UCSD-AML1 (cell line): Measurements from ENCODE around the gene SBK2.

Source experiments
- DNase-seq: peaks from one replicate; lab custom pipeline; 2025; ENCODE audit not compliant: unreplicated experiment; lab: John Stamatoyannopoulos, UW

Gene SBK2

DNA sequence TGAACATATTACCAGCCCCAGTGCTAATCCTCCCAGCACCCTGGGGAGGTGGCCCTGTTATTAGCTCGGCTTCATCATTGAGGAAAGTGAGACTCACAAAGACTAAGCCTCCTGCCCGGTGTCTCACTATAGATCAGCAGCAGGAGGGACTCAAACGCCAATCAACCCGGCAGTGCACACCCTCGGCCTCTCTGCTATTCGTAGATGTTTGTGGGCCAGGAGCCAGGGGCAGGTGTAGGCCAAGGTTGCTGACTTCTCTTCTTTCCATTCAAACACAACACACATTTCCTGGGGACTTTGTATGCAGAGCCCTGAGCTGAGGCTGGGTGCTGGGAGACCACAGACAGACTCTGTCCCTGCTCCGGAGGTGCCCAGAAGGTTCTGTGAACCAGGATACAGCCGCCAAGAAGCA, 17.8 kb upstream of the SBK2 start:
- DNase-seq = no peak

DNA sequence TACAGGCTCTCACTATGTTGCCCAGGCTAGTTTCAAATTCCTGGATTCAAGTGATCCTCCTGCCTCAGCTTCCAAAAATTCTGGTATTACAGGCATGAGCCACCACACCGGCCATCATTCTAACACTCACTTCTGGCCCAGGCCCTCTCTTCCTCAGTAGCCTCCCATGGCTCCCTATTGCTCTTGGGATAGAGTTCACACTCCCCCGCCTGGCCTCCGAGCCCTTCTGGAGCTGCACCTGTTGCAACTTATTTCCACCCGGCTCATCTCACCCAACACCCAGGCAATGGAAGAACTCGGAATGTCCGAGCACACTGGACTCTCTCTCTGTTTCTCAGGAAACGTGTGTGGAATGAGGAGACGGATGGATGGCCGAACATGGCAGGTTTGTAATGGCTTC, 17.4 kb upstream of the SBK2 start:
- DNase-seq = no peak

DNA sequence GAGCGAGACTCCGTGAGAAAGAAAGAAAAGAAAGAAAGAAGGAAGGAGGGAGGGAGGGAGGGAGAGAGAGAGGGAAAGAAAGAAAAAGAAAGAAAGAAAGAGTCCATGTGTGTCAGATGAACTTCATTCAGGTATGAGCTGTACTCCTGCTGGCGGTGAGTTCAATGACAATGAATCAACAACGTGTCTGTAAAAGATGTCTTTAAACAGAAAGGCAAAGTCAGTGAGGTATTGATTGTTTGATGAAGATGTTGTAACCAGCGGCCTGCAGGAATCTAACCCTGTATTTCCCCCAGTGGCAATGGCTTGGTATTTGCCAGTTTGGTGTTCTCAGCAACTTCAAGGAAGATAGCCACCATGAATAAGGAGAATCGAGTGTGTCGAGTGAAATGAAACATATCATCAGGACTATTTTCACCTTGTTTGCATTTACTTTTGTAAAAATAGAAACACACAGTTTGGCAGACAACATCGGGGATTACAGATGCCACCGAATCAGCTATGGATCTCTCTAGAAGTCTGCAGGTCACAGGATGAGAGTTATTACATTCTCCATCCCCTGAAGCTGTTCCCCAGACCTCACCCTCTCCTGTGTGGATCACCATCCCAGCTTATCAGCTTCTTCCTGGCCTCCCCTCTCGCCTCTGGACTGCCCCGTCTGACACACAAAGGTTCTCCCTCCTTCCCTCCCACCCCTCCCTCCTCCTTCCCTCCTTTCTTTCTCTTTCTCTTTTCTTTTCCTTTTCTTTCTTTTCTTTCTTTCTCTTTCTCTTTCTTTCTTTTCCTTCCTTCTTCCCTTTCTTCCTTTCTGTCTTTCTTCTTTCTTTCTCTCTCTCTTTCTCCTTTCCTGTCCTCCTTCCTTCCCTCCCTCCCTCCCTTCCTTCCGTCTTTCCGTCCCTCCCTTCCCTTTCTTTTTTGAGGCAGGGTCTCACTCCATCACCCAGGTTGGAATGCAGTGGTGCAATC, 16.6 kb upstream of the SBK2 start:
- DNase-seq = no peak

DNA sequence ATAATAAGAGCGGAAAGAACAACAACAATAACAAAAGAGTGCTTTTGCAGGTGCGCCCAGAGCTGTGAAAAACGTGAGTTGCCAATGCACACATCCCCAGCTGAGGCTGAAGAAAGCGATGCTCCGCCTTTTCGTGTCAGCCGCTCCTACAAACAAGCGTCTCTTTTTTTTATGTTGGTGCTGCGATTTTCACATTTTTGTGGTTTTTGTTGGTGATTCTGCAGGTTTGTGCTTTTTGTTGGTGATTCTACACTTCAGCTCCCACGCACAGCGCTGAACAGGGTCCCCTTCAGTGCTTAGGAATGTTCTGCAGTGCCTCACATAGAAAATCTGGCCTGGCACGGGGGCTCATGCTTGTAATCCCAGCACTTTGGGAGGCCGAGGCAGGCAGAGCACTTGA, 15.7 kb upstream of the SBK2 start:
- no peak for DNase-seq

DNA sequence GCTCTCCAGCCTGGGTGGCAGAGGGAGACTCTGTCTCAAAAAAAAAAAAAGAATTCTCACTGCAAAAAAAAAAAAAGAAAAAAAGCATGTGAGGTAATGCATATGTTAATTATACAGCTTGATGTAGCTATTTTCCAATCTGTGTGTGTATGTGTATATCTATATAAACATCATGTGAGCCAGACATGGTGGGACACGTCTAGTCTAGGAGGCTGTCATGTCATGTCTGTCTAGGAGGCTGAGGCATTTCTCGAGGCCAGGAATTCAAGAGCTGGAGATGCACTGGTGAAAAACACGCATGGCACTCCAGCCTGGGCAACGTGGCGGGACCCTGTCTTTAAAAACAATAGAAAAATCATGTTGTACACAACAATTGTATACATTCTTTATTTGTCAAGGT, 15.3 kb upstream of the SBK2 start:
- DNase-seq = no peak

DNA sequence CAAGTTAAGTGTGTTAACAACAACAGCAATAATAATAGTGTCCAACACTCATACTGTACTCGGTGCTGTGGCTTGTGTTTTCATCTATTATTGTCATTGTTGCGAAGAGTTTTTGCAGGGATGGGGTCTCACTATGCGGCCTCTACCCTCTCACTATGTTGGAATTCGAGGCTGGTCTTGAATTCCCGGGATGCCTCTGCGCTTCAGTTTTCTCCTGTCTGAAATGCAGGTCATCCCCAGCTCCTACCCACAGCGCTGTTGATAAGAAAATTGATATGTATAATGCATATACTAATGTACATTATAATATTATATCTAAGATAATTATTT, 13.4 kb upstream of the SBK2 start:
- DNase-seq = no peak

DNA sequence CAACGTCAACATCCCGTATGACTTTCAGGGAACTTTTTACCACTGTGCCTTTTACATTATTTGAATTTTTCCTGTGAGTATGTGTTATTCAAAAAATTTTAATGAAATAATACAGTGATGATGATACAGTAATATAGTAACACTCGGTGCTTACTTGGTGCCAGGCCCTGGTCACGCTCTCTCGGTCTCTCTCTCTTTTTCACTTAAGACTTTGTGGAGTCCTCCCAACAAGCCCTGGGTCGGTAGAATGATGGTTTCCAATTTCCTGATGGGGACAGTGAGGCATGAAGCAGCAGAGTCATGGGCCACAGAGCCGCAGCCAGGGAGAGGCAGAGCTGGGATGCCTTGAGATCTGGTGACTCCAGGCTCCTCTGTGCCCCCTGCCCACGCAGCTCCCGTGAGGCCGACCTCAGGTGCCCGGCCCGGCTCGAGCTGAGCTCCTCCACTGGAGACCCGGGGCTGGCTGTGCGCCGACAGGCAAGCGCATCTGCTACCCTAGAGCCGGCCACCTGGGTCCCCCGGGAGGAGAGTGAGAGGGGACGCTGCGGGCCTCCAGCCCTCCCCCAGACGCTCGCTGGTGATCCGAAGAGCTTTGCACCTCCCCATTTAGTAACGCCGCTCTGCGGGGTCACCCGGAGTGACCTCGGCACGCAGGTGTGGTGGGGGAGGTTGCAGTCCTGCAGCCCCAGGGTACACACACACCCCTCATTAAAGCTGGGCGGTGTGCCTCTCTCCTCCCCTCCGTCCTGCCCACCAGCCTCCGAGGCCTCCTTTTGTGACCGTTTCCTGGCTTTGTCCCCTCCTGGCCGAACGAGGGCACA, 12.8 kb upstream of the SBK2 start:
- no peak for DNase-seq

DNA sequence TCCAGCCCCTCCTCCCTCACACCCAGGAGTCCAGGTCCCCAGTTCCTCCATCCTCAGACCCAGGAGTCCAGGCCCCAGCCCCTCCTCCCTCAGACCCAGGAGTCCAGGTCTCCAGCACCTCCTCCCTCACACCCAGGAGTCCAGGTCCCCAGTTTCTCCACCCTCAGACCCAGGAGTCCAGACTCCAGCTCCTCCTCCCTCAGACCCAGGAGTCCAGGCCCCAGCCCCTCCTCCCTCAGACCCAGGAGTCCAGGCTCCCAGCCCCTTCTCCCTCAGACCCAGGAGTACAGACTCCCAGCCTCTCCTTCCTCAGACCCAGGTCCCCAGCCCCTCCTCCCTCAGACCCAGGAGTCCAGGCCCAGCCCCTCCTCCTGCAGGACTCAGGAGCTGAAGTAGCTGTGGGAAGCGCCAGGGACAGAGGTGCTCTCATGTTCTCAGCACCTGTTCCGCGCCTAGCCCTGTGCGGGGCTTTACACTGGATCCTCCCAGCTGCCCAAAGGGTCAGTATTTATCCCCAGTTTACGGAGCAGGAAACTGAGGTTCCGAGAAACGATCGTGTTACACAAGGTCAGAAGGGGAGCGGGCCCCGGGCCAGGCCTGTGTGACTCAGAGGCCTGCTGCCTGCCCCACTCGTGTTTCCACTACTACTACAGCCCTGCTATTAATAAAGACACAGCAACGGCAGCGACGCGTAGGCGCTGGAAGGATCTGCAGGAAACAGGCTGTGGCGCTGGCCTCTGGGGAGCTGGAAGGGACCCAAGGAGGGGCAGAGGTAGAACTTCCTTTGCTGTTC, 10.1 kb upstream of the SBK2 start:
- peak; percentile 89 for DNase-seq

DNA sequence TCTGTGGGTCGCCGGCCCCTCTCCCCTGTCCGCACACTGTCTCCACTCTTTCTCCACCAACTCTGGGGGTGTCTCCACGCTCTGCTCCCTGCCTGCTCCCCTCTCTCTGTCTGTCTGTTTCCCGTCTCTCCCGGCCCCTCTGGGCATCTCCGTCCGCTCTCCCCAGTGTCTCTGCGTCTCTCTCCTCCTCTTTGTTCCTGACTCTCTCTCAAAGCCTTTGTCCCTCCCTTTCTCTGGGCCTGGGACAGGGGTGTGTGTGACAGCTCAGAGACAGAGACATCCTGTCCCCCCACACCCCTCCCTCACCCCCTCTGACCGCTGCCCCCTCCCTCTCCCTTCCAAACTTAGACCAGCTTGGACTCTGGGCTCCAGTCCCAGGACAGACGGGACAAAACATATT, 9.1 kb upstream of the SBK2 start:
- no peak for DNase-seq

DNA sequence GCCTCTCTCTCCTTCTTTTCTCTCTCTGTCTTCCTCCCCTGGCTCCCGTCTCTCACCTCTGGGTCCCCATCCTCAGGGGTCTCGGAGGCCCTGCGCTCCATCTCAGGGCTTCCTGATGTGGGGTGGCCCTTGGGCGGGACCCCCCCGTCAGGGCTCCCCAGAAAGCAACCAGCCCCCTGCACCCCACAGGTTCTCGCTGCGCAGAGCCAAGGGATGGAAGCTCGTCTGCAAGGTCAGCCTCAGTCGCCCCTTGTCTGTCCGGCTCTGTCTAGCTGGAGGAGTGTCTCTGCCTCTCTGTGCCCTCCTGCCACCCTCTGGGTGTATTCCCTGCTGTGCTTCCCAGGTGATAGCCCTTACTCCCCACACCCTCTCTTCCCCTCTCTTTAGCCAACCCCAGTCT, 8.5 kb upstream of the SBK2 start, which contains the start of gene SBK3:
TSS of gene SBK3 (minus strand) at position 101 of the 400 bp plus-strand sequence. CDS start at position 101, 0 bp downstream.
- DNase-seq = no peak

DNA sequence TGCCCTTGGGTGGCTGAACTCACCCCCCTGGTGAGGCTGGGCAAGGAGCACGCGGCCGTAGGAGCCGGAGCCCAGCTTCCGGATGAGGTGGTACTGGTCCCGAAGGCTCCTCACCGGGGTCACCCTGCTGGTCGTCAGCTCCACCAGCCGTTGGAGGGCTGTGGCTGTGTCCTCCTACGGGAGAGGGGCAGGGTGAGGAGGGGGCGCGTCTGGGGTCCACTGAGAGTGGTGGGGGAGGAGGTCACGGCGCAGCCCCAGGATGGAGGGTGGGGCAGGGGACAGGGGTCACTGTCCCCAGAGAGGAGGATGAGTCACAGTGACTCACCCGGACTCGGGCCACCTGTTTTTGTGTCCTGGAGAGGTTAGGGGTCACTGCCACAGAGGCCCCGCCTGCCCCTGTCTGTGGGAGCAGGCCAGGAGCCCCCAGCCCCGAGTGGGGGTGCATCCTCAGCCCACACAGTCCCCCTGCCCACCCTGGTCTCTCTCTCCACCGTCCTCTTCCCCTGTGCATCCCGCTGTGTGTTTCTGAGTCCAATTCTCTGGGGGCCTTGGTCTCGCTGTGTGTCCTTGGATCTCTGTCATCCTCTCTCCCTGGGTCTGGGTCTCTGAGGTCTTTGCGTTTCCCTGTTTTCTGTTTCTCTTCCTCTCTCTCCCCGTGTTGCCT, 8.0 kb upstream of the SBK2 start:
- no peak for DNase-seq

DNA sequence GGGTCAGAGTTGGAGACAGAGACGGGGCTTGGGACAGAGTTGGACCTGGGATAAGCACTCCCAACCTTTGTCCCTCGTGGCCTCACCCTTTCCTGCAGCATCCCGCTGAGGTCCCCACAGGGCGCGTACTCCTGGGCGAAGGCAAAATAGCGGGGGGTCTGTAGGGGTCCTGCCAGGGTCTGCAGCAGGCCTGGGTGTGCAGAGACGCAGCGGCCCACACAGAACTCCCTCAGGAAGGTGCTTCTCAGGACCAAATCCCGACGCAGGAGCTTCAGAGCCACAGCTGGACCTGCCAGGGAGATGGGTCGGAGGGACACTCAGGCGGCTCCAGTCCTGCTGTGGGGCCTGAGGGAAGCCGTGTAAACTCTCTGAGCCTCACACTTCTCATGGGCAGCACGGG, 7.1 kb upstream of the SBK2 start:
- DNase-seq = no peak

DNA sequence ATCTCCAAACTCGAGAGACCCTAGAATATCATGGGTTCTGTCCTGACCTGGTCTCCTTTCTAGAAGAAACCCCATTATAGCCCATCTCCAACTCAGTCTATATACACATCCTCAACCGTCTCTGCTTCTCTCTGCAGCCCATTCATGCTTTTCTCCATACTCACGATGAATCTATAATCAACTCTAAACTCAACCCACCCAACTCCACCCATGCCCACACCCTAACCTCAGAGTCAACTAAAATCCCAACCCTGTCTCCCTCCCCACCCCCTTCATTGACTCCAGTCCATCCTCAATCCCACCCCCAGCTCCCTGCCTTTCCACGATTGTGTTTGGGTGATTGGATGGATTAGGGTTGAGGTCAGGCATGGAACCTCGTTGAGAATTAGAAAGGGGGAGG, 6.6 kb upstream of the SBK2 start:
- no peak for DNase-seq

DNA sequence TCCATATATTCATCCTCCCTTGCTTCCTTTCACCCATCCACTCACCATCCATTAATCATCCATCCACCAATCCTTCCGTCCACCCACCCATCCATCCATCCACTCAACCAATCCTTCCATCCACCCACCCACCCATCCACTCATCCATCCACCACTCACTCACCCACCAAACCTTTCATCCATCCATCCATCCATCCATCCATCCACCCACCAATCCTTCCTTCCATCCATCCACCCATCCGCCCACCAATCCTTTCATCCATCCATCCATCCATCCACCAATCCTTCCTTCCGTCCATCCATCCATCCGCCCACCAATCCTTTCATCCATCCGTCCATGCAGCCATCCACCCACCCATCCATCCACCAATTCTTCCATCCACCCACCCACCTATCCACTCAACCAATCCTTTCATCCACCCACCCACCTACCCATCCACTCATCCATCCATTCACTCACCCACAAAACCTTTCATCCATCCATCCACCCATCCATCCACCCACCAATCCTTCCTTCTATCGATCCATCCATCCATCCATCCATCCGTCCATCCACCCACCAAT, 5.4 kb upstream of the SBK2 start:
- no peak for DNase-seq

DNA sequence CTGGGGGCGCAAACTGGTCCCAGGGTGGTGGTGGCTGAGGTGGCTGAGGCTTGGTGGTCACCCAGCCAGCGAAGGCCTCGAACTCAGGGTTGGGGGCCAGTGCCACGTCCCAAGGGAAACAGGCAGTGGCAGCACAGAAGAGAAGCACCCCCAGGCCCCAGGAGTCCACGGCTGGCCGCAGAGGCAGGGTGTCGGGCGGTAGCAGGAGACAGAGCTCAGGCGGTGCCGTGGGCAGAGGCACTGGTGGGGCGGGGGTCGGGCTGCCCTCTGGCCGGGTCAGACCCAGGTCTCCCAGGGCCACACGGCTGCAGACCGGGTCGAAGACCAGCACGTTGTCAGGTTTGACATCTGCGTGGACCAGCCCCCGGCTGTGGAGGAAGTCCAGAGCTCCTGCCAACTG, 4.2 kb upstream of the SBK2 start:
- DNase-seq = no peak

DNA sequence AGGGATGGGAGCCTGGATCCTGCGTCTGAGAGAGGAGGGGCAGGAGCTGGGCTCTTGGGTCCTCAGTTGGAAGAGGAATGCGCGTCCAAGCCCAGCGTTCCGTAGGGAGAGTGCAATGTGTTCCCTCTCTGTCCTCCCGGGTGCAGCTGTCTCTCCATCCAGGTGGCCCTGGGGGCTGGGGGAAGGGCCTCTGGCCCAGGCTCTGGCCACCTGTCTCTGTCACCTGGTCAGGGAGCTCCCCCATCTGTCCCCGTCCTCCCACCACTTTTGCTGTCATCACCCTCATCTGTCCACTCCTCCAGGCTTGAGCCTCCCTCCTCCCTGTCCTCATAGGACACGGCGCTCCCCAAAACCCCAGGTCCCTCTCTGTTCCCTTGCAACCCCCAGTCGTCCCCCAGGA, 3.7 kb upstream of the SBK2 start:
- no peak for DNase-seq

DNA sequence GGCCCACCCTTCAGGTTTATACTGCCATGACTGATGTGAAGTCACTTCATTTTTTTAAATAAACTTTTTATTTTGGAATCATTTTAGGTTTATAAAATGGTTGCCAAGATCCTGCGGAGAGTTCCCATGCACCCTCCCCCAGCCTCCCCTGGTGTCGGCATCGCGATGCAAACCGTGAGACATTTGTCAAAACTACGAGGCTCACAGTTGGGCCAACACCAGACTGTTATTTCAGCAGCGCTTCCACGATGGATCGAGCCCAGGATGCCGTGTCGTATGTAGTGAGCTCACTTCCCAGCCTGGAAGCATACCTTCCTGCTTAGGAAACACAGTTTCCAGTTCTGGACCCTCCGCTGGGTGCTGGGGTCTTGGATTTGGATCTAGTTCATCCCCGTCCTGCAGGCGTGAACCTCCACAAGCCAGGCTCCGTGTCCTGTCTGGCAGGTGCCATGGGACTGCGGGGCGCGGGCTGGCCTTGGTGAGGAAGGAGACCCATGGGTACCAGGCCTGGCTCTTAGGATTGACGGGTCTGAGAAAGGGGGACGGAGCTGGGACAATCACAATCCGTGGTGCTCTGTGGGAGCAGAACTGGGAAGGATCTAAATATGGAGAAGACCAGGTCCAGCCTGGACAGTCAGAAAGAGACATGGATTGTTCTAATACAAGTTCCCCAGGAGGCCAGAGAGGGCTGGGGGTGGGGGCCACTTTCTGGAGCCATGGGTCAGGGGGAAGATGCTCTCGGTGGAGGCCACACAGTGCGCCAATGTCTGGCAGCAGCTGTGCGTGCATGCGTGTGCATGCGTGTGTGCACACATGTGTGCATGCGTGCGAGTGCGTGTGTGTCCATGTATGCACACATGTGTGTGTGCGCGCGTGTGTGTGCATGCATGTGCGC, 2.4 kb upstream of the SBK2 start:
- no peak for DNase-seq

DNA sequence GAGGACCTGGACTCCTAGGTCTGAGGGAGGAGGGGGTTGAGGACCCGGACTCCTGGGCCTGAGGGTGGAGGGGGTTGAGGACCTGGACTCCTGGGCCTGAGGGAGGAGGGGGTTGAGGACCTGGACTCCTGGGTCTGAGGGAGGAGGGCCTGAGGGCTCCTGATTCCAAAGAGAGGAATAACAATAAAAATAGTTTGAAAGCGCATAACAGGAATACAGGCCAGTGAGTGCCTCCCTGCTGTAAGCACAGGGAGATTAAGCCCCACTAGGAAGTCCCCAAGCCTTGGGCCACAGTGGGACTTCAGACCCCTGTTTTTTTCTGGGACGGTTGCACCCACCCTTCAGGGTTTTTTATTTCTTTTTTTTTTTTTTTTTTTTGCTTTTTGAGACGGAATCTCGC, 1.2 kb upstream of the SBK2 start:
- DNase-seq = no peak

DNA sequence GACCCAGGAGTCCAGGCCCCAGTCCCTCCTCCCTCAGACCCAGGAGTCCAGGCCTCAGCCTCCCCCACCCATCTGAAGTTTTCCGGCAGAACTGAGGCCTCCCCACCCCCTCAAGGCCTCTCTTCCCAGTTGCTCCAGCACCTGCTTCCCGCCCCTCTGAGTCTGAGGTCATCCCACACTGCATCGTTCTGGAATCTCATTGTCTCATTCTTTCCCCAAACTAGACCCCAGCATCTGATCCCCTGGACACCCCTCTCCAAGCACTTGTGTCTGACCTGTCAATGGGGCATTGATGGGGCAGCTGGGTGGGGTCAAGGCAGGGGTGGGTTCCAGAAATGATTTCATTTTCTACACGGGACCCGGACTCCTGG, 793 bp upstream of the SBK2 start:
- DNase-seq = no peak

DNA sequence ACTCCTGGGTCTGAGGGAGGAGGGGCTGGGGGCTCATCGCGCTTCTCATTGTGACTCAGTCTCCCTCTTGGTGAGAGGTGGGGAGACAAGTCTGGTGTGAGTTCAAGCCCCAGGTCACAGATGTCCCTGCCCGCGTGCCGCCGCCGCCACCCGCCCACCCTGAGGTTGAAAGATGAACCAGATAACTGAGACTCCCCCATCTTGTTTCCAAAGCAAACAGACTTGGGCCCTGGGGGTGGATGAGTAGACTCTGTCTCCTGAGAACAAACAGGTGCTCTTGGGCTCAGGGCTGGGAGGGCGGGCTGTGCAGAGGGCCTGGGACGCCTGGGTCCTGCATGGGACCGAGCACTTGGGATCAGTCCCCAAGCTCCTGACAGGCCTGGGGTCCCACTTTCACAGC, 567 bp downstream of the SBK2 start:
- no peak for DNase-seq
